Hindlimb muscle (tissue), 1 donor: ENCODE data around the gene UNC13C. TPM values are rescaled to one million over a fixed set of nuclear protein-coding genes. Genes with fewer than 3 reads are reported as not detected.
A peak's percentile ranks its signal among the peaks of the same experiment; 100 is the strongest.

Experiments used
- DNase-seq: peaks from one replicate; pipeline ENCODE4 v3.0.0-alpha.2; 2013
- polyA plus RNA-seq: library from polyadenylated mRNA; unstranded; fragments of 120-200 nt; gene quantifications from one replicate; pipeline ENCODE4 v1.2.1, GENCODE V29; 2013; ENCODE audit not compliant: insufficient read length

The UNC13C gene
- polyA plus RNA-seq, 1 donor, result 4.8 TPM

DNA sequence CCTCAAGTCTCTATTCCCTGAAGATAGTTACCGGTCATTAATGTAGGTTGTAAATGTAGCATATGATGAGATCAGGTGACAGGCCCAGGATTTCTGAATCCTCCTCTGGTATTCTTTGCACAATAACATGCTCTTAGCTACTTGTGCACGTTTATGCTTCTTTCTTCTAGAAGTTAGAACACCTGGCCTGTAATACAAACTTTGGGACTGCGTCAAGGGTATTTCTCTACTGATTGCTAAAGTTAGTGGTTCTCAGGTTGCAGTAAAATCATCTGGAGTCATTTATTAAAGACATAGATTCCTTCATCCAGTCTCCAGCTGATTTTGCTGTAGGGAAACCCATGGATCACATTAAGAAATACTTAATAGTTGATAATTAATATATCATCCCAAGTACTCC lies 48.0 kb downstream of the UNC13C start:
- no peak for DNase-seq

DNA sequence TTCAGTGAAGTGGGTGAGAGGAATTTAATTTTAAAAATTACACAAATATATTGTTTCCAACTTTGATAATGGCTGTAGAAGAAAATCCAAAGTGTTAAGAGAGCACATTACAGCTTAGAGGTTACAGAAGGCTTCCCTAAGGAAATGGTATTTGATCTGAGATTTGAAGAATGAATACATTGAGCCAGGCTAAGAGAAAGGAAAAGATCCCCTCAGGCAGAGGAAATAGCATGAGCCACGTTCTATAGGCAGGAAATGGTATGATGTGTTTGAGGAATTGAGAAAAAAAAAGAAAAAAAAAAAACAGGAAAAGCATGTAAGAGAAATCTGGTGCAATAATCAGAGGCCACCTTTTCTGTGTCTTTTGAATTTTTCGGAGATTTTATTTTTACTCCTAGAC lies 48.6 kb downstream of the UNC13C start:
- no peak for DNase-seq

DNA sequence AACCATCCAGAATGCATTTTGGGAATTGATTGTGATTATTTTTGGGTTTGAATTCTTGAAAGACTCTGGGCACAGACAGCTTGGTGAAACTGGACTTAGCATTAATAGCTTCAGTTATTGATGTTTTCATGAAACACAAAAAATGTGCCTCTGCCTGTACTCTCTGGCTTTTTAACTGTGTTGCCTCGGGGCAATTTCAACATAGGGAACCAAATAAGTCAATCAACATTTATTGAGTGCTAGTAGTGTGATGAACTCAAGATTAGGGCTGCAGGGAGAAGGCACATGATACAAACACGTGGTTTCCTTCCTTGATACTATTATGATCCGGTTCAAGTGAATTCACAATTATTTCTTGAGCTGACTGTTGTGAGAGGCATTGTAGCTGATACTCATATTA lies 50.8 kb downstream of the UNC13C start:
- DNase-seq, result no peak

DNA sequence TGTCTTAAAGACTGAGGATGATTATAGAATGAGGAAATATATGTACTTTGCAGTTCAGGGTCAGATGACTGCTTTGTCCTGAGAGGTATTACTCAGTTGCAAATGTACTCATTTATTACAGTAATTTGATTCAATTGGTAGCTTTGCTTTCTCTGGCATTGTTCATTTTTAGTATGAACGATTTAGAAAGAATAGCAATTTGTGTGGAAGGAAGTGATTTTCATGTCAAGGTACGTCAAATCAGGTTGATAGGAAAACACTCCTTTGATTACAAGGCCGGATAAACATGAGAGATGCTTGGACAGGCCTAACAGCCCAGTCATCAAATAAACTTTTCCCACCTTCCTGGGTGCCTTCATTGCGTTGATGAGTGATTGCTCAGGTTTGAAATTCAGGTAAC lies 53.8 kb downstream of the UNC13C start:
- no peak for DNase-seq

DNA sequence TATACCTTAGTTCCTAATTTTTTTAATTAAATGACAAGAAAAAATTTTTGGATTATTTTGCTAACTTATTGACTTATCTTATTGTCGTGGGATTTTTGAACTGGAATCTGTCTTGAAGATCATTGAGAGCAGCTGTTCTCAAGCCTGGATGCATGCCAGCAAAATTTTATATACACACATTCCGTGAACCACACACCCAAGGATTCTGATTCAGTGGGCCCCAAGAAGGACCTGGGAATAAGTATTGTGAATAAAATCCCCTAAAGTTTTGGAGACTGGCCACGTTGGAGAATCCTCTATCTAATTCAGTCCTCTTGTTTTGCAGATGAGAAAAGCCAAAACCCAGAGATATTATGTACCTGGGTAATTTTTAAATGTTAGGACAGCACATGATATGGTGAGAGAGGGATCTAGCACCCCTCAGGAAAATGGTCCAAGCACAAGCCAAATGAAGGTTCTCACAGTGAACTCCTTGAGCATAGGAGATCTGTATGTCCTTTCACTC lies 55.2 kb downstream of the UNC13C start:
- peak; percentile 42 for DNase-seq

DNA sequence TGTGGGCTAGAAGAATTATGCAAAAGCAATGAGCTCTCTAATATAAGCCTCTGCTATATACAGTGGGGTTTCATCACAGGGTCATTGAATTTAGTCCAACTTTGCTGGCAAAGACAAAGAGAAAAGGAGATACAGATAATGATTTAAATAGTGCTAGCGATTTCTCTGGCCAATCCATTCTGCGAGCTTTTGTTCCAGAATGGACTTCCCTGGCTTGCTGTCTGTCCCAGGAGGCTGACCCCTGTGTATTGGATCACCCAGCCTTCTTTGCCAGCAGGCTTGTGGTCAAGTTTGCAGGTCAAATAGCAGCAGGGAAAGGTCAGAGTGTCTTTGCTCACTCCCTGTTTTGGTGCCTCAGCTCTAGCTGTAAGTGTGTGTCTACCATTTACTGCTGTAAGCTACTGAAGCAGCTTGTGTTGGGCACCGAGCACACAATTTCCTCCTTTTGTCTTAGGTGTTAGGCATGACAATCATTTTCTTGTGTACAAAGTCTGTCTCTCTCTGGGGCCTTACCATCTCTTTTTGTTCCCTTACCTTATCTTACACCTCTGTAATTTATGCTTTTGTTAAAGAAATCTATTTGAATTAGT lies 55.7 kb downstream of the UNC13C start:
- DNase-seq, result peak; percentile 48

DNA sequence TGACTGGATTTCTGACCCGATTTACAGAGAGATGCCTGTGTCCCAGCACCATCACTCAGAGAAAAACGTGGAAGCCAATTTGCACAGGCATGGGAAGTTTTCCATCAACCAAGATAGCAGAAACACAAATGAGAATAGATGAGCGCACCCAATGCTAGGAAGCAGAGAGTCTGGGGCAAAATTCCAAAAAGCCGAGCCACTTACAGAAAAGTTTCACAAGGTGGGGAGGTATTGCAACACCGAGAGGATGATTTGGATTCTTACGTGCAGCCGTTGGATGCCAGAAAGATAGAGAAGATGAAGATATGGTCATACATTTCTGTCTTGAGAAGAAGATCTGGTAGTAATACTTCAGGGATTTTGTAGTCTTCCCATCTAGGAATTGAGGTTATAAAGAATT lies 57.4 kb downstream of the UNC13C start:
- DNase-seq, result no peak

DNA sequence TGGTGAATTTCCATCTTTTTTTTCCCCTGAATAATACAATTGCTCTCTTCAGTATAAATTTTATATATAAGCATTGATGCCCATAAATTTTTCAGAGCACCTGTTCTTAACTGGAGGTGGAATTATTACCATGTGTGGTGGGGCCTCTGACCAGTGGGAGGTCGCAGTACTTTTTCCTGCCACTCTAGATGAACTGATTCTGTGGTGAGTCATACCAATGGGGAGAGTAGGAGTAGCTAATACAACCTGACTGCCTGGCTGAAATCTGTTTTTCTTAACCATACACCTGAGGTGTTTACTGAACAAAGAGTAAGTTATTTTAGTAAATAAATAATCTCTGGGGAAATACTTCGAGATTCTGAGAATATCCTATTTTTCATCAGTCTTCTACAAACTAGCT lies 67.2 kb downstream of the UNC13C start:
- DNase-seq, result no peak

DNA sequence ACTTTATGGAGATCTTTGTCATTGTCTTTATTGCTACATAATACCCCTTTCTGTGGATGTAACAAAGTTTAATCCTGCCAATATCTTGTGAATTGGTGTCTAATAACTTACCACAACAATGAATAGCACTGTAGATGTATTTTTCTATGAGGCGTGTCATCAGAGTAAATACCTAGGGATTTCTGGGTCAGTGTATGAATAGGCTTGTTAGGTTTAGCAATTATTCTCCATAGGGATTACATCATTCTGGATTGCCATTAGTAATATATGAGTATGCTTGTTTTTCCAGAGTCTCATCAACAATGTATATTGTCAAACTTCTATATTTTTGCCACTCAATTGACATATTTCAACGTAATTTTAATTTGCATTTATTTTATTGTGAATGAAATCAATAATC lies 67.9 kb downstream of the UNC13C start:
- DNase-seq, result no peak

DNA sequence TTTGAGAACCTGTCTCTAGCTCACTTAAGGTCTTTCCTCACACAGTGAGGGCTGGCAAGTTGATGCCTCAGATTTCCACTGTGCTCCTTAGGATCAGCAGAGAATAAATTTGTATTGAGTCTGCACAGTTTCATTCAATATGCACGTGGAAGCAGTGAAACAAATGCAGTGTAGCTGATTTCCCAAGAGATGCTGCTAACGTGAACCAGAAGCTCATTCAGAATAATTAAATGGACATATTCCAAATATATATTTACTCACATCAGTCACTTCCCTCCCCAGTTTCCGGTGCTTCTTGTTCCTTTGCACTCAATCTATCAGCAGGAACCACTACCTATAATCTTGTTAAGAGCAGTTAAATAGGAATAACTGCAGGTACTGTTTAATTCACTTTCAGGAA lies 86.1 kb downstream of the UNC13C start:
- DNase-seq, result no peak

DNA sequence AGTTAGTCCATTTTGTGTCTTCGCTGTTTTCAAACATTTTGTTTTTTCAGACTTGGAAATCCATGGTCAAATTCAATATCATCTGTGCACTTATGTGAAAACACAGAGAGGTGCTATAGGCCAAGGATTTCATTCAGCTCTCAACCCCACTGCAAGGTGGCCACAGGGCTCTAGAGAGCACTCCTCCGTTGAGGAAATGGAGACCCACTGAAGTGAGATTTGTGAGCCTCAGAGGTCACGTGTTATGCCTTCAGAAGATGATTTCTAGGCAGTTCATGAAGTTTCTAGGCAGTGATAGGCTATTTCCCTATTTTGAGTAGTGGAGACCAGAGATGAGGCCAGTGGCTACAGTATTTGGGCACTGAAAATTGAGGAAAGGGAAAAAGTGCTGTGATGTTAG lies 88.2 kb downstream of the UNC13C start:
- DNase-seq, result no peak

DNA sequence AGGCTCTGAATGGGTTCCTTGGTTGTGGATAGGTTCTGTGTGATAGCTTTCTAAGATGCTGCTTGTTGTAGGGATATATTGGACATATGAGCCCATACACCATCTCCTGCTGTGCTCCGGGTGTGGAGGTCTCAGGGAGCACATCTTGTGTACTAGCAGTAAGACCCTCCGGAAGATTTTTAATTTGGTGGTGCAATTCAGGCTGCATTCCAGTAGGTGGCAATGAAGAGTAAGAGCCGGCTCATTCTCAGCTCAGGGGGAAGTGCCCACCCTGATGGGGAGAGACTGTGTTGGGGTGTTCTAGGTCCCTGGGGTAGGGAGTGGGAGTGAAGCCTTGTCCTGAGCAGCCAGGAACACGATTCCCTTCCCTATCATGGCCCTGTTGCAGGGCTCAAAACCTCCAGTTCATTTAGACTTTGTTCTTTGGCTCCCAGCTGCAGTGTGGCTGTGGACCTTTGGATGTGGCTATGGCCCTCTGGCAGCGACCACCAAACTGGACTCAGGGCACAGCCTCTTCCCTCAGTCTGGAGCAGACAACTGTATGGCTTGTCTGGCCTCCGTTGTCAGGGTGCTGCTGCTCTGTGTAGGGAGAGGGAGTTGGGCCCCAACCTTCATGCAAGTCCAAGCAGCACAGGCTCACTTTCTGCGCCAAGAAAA lies 104.7 kb downstream of the UNC13C start:
- no peak for DNase-seq

DNA sequence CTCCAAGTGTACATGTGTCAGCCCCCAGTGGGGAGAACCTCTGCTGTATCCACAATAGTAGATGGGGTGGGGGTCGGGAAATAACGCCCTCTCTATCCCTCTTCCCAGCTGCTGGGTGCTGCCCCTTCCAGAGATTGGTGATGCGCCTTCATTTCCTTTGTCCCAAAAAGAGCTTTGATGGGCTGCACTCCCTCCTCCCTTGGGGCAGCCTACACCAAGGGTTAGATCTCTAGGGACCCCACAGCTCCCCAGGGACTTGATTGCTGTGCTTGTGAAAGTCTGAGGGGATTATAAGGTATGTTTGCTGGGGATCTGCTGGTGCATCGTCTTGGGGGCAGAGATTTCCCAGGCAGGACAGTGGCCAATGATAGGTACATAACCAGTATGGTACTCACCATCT lies 105.3 kb downstream of the UNC13C start:
- DNase-seq, result no peak

DNA sequence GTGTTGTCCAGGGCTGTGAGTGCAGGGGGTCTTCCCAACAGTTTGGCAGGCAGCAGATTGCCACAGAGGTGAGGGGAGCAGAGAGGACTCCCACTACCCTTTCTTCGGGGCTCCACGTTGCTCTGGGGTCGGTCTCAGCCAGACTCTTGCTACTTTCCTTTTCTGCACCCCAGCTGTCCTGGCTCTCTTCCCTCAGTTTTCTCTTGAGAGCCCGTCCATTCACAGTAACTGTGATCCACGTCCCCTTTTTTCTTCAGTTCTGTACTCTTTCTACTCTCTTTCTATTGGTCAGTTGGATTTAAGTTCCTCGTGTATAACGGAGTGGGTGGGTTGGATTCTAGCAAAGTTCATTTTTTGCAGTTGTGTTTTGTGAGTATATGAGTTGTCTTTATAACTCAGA lies 105.8 kb downstream of the UNC13C start:
- peak; percentile 24 for DNase-seq

DNA sequence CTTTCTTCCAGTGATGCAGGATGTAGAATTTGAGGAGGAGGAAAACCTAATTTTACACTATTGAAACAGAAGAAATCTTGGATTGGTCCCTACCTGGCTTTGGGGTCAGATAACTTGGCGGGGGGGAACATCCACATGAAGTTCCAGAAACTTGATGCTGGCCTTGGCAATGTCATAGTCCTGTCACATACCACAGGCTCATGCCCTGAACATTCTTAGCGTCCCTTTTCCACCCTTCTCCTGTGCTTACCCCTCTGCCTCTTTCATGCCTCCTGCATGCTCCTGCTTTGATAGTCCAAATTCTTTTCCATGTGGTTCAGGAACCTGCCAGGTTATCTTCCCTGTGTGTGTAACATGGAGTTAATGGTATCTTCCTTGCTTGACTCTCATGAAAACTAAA lies 110.6 kb downstream of the UNC13C start:
- no peak for DNase-seq

DNA sequence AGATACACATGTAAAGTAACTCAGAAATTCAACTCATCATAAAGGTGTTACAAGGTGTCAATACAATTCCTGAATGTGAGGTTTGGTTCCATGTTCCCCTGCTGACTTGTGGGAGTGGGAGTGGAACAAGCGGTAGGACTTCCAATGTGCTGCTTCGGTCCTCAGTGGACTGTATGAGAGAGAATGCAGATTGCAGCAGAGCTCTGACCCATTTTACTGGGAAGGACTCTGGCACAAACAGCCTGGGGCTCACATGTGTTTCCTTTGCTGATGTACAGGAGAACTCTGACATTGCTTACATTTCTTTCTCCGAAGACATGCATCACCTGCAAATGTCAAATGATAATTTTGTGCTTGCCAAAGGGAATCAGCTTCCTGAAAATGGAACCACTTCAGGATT lies 111.5 kb downstream of the UNC13C start:
- no peak for DNase-seq

DNA sequence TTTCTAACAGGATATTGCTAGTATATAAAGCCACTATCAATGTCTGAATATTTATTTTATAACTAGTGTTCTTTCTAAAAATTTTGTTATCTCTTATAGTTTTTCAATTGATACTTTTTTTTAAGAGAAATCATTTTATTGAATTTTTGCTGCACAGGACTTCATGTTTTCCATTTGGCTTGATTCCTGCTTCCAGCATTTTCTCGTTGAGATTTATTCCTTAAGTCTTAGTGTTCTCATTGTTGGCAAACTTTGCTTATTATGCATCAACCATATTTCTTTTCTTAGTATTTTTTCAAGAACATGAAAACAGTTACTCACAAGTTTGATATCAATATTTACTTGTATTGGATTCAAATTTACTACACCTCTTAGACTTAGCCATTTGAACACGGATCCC lies 113.4 kb downstream of the UNC13C start:
- no peak for DNase-seq

DNA sequence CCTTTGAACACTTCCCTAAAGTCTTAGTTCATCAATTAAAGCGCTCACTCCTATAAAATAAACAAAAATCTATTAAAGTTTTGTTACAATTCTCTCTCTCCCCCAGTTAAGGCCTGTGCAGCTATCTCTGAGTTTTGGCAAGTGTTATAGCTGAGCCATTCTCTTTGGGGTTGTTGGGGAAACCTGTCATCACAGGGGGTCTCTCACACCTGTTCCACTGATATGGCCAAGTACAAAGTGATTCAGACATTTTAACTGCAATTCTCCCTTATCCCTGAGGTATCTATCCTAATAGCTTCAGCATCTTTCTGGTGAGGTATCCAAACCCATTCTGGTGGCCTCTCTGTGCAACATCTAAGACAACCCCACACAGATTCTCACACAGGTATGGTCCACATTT lies 116.4 kb downstream of the UNC13C start:
- no peak for DNase-seq

DNA sequence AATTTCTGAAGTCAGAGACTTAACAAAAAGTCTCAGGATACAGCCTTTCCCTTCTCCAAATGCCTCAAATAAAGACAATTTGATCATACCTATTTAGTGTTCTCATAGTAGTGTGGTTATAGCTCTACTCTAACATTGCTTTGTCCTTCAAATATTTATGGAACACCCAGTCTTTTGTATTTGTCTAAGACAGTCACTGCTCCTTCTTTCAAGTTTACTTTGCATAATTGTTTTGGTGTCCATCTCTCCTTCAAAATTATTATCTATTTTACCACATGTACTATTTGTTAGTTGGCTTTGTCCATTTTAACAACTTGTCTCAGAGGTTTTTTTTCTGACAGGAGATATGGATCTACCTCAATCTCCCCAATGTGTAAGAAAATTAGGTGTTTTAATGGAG lies 118.8 kb downstream of the UNC13C start:
- DNase-seq, result no peak

DNA sequence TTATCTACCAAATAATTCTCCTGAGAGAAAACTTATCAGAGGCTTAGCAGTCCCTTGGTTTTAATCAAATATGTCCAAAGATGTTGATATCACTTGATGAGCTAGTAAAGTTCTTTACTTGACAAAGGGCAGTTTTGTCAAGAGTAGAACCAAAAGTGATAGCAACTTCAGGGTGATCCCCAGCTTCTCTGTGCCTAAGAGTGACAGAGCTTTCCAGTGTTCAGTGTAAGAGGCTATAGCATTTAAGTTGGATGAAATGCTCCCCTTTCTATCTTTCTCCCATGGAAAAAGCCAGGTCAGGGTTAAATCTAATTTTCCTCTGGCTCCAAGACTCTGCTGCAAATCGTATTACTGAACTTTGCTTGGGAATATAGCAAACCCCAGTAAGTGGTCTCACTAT lies 120.8 kb downstream of the UNC13C start:
- DNase-seq, result no peak

DNA sequence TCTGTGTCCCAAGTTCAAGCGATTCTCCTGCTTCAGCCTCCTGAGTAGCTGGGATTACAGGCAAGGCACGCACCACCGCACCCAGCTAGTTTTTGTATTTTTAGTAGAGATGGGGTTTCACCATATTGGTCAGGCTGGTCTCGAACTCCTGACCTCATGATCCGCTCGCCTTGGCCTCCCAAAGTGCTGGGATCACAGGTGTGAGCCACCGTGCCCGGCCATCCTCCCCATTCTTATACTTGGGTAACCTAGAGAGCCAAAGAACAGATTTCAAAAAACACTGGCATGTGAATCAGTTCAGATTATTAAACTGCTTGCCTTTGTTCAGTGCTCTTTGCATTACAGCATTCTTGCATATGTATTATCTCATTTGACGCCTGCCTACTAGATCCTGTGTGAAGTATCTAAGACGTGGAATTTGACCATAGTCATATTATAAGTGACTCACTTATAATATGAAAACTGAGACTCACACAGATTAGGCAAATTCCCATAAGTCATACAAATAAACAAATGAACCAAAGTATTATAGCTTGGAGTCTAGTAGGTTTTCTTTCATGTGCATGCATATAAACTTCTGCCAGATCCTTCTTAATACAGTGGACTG lies 123.5 kb downstream of the UNC13C start:
- DNase-seq, result no peak

DNA sequence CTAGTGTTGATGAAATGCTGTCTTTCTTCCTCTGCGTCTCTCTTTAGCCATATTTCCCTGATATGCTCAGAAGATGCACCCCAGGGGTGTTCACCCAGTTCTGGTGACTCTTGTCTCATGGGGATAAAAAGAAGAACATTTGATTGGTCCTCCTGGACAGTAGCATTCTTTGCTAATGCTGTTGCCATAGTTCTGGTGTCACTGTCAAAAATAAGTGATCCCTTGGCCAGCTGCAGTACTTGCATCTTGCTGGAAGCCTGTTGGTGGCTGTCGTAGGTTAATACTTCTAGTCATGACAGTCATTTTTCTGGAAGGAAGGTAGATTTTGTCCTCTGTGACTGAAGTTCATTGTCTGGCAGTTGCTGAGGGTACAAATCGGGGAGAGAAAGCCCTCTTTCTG lies 124.5 kb downstream of the UNC13C start:
- DNase-seq, result no peak

DNA sequence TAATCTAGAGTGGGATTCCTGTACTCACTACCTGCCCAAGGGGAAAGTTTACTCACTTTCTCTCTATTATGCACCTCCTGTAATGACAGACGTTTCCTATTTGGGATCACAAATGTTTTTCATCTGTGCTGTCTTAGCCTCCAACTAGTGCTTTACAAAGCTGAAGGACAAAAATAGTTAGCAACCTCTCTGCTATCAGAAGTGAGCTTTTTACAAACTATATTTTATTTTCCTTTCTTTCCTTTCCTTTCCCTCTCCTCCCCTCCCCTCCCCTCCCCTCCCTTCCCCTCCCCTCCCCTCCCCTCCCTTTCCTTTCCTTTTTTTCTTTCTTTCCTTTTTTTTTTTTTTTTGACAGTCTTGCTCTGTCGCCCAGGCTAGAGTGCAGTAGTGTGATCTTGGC lies 130.8 kb downstream of the UNC13C start:
- no peak for DNase-seq

DNA sequence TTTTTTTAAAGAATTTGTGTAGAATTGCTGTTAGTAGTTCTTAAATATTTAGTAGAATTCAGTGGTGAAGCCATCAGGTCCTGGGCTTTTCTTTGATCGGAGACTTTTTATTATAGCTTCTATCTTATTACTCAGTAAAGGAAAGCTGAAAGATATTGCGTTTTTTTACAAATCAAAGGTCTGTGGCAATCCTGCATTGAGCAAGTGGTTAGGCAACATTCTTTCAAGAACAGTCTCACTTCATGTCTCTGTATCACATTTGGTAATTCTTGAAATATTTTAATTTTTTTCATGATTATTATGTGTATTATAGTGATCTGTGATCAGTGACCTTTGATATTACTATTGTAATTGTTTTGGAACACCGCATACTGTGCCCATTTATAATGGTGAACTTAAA lies 140.8 kb downstream of the UNC13C start:
- DNase-seq, result no peak
